GM23338 (cell line): Measurements from ENCODE around the gene ALDH7A1. TPM values are rescaled to one million over a fixed set of nuclear protein-coding genes. Genes with fewer than 3 reads are reported as not detected.
A peak's percentile ranks its signal among the peaks of the same experiment; 100 is the strongest.

Experiments
- ATAC-seq: fragments of 200-7000 bp; cut with Tn5 transposase; 3 replicates; pipeline ENCODE4 v1.9.1; 2020
- DNase-seq: peaks from one replicate; pipeline ENCODE4 v3.0.0-alpha.2; 2015; ENCODE audit warnings: low spot score
- H2AFZ ChIP-seq: fragments of 200-600 bp; sonication (generic); 2 replicates; pipeline ENCODE4 v1.8.0; 2016; ENCODE audit warnings: antibody characterized with exemption, mild to moderate bottlenecking, moderate library complexity
- H3F3A ChIP-seq: fragments of 200-600 bp; sonication (generic); replicated peaks from 2 replicates; pipeline ENCODE4 v1.8.0; 2017; ENCODE audit warnings: antibody characterized with exemption, mixed run types, low read depth
- H3K27ac ChIP-seq: fragments of 200-600 bp; sonication (generic); 2 replicates; pipeline ENCODE4 v1.6.1; 2016; ENCODE audit warnings: low read depth
- H3K27me3 ChIP-seq: fragments of 200-600 bp; sonication (generic); 2 replicates; pipeline ENCODE4 v1.8.0; 2016; ENCODE audit warnings: mild to moderate bottlenecking, mixed run types, moderate library complexity; ENCODE audit not compliant: insufficient read depth
- H3K36me3 ChIP-seq: fragments of 200-600 bp; sonication (generic); 2 replicates; pipeline ENCODE4 v1.8.0; 2016; ENCODE audit warnings: mild to moderate bottlenecking; ENCODE audit not compliant: insufficient read depth
- H3K4me1 ChIP-seq: fragments of 200-600 bp; sonication (generic); 2 replicates; pipeline ENCODE4 v1.8.0; 2016; ENCODE audit warnings: mild to moderate bottlenecking, moderate library complexity; ENCODE audit not compliant: insufficient read depth
- H3K4me2 ChIP-seq: fragments of 200-600 bp; sonication (generic); 2 replicates; pipeline ENCODE4 v1.7.1; 2017; ENCODE audit warnings: mixed run types
- H3K4me3 ChIP-seq: fragments of 200-600 bp; sonication (generic); 2 replicates; pipeline ENCODE4 v1.6.1; 2016; ENCODE audit warnings: mixed run types
- H3K79me2 ChIP-seq: fragments of 200-600 bp; sonication (generic); replicated peaks from 2 replicates; pipeline ENCODE4 v1.8.0; 2017; ENCODE audit warnings: mild to moderate bottlenecking; ENCODE audit not compliant: insufficient read depth
- H3K9me2 ChIP-seq: fragments of 200-600 bp; sonication (generic); 2 replicates; pipeline ENCODE4 v1.8.0; 2017; ENCODE audit not compliant: insufficient read depth
- H4K20me1 ChIP-seq: fragments of 200-600 bp; sonication (generic); replicated peaks from 2 replicates; pipeline ENCODE4 v1.8.0; 2017; ENCODE audit warnings: mild to moderate bottlenecking; ENCODE audit not compliant: insufficient read depth
- H3K27ac Mint-ChIP-seq: 2 replicates; pipeline ENCODE4 v1.8.0; 2020; ENCODE audit warnings: inconsistent platforms, mild to moderate bottlenecking, moderate library complexity, mixed read lengths
- H3K27me3 Mint-ChIP-seq: 3 replicates; pipeline ENCODE4 v1.8.0; 2022; ENCODE audit warnings: low read depth, mild to moderate bottlenecking, moderate library complexity, mixed read lengths, inconsistent platforms; ENCODE audit not compliant: insufficient read depth, poor library complexity
- H3K36me3 Mint-ChIP-seq: 3 replicates; pipeline ENCODE4 v1.8.0; 2021; ENCODE audit warnings: low read depth, mild to moderate bottlenecking, inconsistent platforms, moderate library complexity, mixed read lengths
- H3K4me1 Mint-ChIP-seq: 3 replicates; pipeline ENCODE4 v1.8.0; 2020; ENCODE audit warnings: mild to moderate bottlenecking, inconsistent platforms, mixed read lengths
- H3K4me3 Mint-ChIP-seq: 3 replicates; pipeline ENCODE4 v1.8.0; 2021; ENCODE audit warnings: moderate library complexity, mild to moderate bottlenecking, inconsistent platforms, mixed read lengths
- H3K9me3 Mint-ChIP-seq: 3 replicates; pipeline ENCODE4 v1.8.0; 2020; ENCODE audit warnings: moderate library complexity, mild to moderate bottlenecking, inconsistent platforms, mixed read lengths
- CREB1 ChIP-seq: fragments of 250-450 bp; sonication (Bioruptor Pico); IDR thresholded peaks from 2 replicates; pipeline ENCODE4 v1.5.0; 2020; ENCODE audit warnings: low read depth, mild to moderate bottlenecking, moderate library complexity
- CTCF ChIP-seq, 2 experiments: fragments of 200-600 bp in 1 of 2; sonication (generic) in 1 of 2; conservative IDR thresholded peaks; 2 replicates each; pipeline versions ENCODE4 v1.5.1 to v1.6.1; 2016 to 2017; ENCODE audit warnings: antibody characterized with exemption in 2 of 2, low read depth in 2 of 2, mild to moderate bottlenecking in 2 of 2, moderate library complexity in 1 of 2
- POLR2AphosphoS5 ChIP-seq: IDR thresholded peaks from 2 replicates; pipeline ENCODE4 v1.6.1; 2016; ENCODE audit warnings: antibody characterized with exemption, low read depth
- STAT1 ChIP-seq: IDR thresholded peaks from one replicate; pipeline ENCODE4 v1.6.1; 2016; ENCODE audit warnings: antibody characterized with exemption; ENCODE audit not compliant: unreplicated experiment
- ZNF462 ChIP-seq: fragments of 250-450 bp; sonication (Bioruptor Pico); IDR thresholded peaks from 2 replicates; pipeline ENCODE4 v1.5.0; 2020; ENCODE audit warnings: mild to moderate bottlenecking, moderate library complexity
- polyA plus RNA-seq: library from polyadenylated mRNA; unstranded; fragments of >200 nt; fragmentation: Nextera tagmentation; extraction: Ambion mirVana; gene quantifications from 2 replicates; pipeline ENCODE4 v1.2.1, GENCODE V29; 2016
- total RNA-seq: library from RNA; depleted of rRNA; stranded (reverse); fragments of >200 nt; shearing (Covaris generic); gene quantifications from 2 replicates; pipeline ENCODE4 v1.2.3, GENCODE V29; 2014

ALDH7A1 gene
- total and polyA plus RNA-seq, 2 experiments from 2014 or later, result 122 to 198 TPM

GRCh38 chr5:126492939-126493338 lies 102.1 kb downstream of the ALDH7A1 start:
- ATAC-seq (no peak), DNase-seq (peak; percentile 47)
- Histone ChIP-seq H3K79me2 (no peaks in the 10 kb centered on the region), H3K4me2 (no peak overlapping the region), H3K4me3 (no peak overlapping the region), H4K20me1 (no peaks in the 10 kb centered on the region), H3K36me3 (no peaks in the 10 kb centered on the region; the same call in 1 of the 2 replicates), H3K9me2 (no peaks in the 10 kb centered on the region), H3K4me1 (no peaks in the 10 kb centered on the region), H3K27me3 (no peaks in the 10 kb centered on the region), H3K27ac (no peak overlapping the region), H2AFZ (no peak overlapping the region), H3F3A (no peaks in the 10 kb centered on the region)
- Mint-ChIP-seq H3K9me3 (no peaks in the 10 kb centered on the region), H3K4me1 (peaks cover 32% of the 10 kb centered on the region), H3K36me3 (peaks cover 31% of the 10 kb centered on the region), H3K27me3 (peaks cover 3% of the 10 kb centered on the region), H3K27ac (no peak overlapping the region), H3K4me3 (no peak overlapping the region)
- TF ChIP-seq CTCF (conservative IDR thresholded peaks at IDR 0.05; ENCODE audit: low read depth in 2 of 2) (peak; percentile 57 to 75), STAT1 (no peak)

GRCh38 chr5:126490167-126490940 lies 104.7 kb downstream of the ALDH7A1 start:
- H3K27ac ChIP-seq, result peak overlapping the region; percentile 11; the same call in 1 of the 2 replicates
- no peaks in the 10 kb centered on the region for H3K79me2 ChIP-seq
- H3K4me1 Mint-ChIP-seq, result peaks cover 32% of the 10 kb centered on the region
- H3K36me3 Mint-ChIP-seq, result peaks cover 44% of the 10 kb centered on the region
- H3K4me1 ChIP-seq, result no peaks in the 10 kb centered on the region
- no peaks in the 10 kb centered on the region for H3F3A ChIP-seq
- no peaks in the 10 kb centered on the region for H3K27me3 ChIP-seq
- no peak overlapping the region for H3K4me3 Mint-ChIP-seq
- H3K9me2 ChIP-seq, result no peaks in the 10 kb centered on the region
- no peak overlapping the region for H3K4me3 ChIP-seq
- H2AFZ ChIP-seq, result no peak overlapping the region
- no peaks in the 10 kb centered on the region for H3K27me3 Mint-ChIP-seq
- TF ChIP-seq POLR2AphosphoS5 (no peak), CTCF (conservative IDR thresholded peaks at IDR 0.05; ENCODE audit: low read depth in 2 of 2) (peak in 1 of 2 experiments; percentile 22; a peak in 1 of 4 replicates), CREB1 (no peak), ZNF462 (CRISPR knock-in tag) (peak; percentile 35; the same call in 1 of the 2 replicates)
- peaks cover 20% of the 10 kb centered on the region for H3K36me3 ChIP-seq
- H3K4me2 ChIP-seq, result no peak overlapping the region
- ATAC-seq (peak; percentile 97), DNase-seq (peak; percentile 56)
- H3K9me3 Mint-ChIP-seq, result no peaks in the 10 kb centered on the region
- no peak overlapping the region for H3K27ac Mint-ChIP-seq
- no peaks in the 10 kb centered on the region for H4K20me1 ChIP-seq
